TTC549 (cell line): ENCODE results near the gene DLGAP4.

Experiments
- FAIRE-seq: peaks from 2 replicates; lab custom pipeline; 2012; peaks lifted over from hg19 to GRCh38; lab: Jason Lieb, UNC

The DLGAP4 gene

GRCh38 chr20:36478137-36478905 is 172.2 kb downstream of the DLGAP4 start:
- FAIRE-seq = no peak

GRCh38 chr20:36479938-36480337 is 173.8 kb downstream of the DLGAP4 start:
- no peak for FAIRE-seq

- FAIRE-seq = no peak
Measured at GRCh38 chr20:36480456-36481048, 174.4 kb downstream of the DLGAP4 start.

DNA sequence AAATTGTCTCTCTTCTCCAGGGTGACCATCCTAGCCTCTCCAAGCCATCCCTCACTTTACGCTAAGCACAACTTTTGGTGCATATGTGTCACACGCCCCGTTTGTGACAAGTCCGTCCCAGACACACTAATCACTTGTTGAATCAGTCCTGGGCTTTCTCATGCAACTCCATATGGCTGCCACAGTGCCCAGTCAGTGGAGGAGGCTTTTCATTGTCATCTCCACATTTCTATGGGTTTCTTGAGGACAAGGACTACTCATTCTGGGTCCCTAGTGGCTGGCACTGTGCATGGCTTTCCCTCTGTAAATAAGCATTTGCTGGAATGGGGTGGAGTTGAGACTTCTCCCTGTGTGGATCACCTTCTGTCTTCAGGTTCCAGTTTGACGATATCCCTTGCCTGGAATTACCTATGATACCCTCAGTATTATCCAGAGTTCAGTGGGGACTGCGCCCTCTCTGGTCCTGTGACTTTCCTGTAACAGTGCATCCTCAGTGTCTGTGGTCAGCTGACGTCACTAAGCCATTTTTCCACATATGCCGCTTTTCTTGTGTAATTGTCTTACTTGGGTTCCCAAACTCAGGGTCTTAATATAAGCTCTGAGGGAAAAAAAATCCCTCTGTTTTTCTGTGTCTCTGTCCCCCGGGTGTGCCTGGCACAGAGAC is 175.4 kb downstream of the DLGAP4 start:
- FAIRE-seq = no peak

DNA sequence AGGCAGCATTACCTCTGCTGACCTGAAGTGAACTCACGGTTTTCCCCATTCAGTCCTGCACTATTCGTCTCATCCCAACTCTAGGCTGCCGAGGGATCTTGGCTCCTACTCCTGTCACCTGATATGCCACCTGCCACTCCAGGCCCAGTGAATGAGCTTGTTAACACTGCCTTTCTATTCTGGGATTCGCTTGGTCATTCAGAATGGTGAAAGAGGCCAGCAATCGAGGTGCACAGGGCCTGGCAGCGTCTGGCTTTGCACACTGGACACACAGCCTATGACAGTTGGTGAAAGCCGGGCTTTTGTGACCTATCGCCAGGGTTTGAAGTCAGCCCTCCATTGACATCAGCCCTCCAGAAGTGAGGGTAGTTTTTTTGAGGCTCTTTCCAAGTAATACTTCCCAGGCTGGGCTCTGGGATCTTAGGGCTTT is 175.9 kb downstream of the DLGAP4 start:
- FAIRE-seq = no peak

DNA sequence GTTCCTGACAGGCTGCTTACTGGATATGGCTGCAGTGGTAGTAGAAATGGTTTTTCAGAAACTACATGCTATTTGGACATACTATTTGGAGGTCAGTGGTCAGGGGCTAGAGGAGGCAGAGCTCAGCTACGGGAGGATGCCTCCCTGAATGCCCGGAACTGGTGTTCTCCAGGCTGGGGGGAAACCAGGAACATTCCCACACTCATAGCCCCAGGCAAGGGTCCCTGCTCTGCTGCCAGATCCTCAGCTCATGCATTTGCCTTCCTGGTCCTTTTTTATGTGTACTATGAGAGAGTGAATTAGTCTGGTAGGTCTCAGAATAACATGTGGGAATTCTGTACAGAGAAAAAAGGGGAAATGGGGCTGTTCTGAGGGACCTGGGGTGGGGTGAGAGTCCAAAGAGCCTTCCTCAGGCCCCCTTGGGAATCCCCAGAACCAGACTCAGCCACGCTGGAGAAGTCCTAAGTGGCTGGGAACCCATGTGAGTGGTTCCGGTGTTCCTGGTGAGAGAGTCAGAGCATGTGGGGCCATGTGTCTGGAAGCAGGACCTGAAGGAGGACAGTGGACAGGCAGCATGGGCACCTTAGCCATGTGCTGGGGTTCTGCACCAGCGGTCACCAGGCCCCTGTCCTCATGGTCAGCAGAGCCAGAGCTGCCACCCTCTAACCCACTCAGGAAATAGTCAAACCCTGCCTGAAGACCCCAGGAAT is 177.2 kb downstream of the DLGAP4 start:
- no peak for FAIRE-seq

GRCh38 chr20:36483919-36484808 is 178.0 kb downstream of the DLGAP4 start:
- FAIRE-seq = no peak

DNA sequence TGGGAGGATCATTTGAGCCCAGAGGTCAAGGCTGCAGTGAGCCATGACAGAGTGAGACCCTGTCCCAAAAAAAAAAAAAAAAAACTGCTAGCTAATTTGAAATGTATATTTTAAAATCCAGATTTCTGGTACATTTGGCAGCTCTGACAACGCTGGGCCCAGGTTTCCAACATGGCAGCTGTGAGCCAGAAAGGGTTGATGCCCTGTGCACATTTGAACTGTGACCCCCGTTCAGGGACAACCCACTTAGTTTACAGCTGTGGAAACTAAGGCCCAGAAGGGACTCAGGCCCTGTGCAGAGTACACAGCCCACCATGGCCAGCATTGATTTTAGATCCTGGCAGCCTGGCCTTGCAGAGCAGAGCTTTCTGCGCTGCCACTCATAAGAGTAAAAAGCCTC is 179.1 kb downstream of the DLGAP4 start:
- no peak for FAIRE-seq

GRCh38 chr20:36487069-36487468 is 180.9 kb downstream of the DLGAP4 start:
- FAIRE-seq = no peak

GRCh38 chr20:36490191-36490590 is 184.1 kb downstream of the DLGAP4 start:
- no peak for FAIRE-seq

- FAIRE-seq = no peak
Measured at GRCh38 chr20:36491901-36492617, 185.9 kb downstream of the DLGAP4 start.

DNA sequence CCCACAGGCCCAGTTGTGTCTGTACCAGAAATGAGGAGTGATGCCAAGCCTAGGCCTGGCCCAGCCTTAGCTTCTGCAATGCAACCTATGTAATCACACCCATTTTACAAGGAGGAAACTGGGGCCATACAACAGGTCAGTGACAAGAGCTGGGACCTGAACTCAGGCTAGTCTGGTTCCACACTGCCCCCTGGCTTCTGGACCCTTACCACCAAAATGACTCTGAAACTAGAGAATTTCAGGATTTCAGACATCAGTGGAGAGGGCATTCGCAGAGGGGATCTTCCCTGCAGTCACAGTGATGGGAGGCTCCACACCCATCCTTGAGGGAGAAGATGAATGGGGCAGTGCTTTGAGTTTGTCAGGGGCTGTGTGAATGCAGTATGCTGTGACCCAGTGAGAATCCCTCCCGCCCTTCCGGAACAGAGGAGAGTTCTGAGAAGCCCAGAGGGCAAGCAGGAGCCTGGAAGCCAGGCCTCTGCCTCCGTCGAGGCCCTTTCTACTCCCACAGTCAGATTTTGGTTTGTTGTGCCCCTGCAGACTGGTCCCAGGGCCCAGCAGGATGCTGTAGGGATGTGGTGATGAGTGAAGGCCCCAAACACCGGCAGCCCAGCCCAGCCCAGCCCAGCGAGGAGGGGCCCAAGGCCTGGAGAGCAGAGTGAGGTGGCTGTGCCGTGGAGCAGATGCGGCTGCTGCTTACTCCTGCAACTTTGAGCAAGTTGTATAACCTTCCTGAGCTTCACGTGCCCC is 187.1 kb downstream of the DLGAP4 start:
- no peak for FAIRE-seq

- no peak for FAIRE-seq
Measured at GRCh38 chr20:36493801-36494114, 187.6 kb downstream of the DLGAP4 start.

DNA sequence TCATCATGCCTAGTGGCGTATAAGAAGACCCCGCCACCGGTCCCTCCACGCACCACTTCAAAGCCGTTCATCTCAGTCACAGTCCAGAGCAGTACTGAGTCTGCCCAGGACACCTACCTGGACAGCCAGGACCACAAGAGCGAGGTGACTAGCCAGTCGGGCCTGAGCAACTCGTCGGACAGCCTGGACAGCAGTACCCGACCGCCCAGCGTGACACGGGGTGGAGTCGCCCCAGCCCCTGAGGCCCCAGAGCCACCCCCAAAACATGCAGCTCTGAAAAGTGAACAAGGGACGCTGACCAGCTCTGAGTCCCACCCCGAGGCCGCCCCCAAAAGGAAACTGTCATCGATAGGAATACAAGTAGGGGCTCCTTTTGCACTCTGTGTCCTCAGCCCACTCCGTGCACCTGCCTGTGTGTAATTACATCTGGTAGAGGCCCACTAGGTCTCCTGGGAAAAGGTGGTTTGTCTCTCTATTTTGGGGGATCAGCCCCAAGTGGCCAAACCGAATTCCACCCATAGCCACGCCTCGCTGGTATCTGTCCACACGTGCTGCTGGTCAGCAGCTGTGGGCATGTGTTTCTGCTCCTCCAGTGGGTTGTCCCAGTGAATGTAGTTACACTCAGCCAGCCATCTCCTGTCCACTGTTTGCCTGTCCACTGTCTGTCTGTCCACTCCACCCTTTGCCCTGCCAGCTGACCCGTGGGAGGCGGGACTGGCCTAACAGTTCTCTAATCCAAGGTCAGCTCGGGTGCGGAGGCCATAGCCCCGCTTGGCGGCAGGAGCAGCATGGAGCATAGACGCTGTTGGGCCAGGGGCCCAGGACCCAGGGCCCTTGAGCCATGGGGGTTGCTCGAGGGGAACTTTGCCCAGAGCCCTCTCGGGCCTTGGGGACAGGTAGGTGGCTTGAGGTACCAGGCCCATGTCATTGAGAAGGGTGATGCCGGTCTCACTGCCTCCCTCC is 190.8 kb downstream of the DLGAP4 start:
- FAIRE-seq = no peak

GRCh38 chr20:36497856-36498255 is 191.7 kb downstream of the DLGAP4 start:
- FAIRE-seq = no peak

DNA sequence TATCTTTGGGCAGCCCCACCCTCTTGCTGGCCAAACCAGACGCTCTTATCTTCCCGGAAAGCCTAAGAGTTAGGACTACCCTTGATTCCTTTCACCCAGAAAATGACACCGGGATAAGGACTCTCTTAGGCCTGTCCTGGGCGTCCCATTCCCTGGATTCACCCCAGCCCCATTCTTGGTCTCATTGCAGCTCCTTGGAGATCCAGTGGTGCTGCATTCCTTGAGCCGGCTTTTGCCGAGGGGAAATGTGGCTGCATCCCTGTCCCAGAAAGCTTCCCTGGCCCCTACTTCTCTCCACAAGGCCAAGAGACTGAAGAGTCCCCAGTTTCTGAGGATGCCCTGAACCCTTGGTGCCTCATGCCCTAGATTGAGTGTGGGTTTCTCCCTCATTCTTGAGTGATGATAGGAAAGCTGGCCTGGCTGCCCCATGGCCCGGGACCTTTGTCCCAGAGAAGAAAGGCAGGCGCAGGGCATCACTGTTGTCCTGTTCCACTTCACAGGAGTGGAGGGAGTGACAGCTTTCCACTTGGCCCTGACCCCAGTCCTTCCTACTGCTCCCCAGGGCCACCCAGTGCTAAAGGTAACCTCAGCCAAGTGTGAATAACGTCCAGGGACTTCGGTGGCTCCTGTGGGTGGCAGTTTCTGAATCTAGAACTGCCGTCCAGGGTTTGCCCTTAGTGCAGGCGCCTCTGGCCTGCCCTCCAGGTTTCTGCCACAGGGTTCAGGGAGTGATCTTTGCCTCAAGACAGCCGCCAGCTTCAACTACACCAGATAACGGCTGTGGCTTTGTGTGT is 192.4 kb downstream of the DLGAP4 start:
- no peak for FAIRE-seq

- no peak for FAIRE-seq
Measured at GRCh38 chr20:36499211-36499610, 193.1 kb downstream of the DLGAP4 start.

GRCh38 chr20:36499723-36500501 is 193.8 kb downstream of the DLGAP4 start:
- FAIRE-seq = no peak
